Liver (tissue), 9 donors: Measurements from ENCODE around the gene PDK2. TPM values are rescaled to one million over a fixed set of nuclear protein-coding genes. Genes with fewer than 3 reads are reported as not detected.

Source experiments
- DNase-seq: peaks from one replicate; pipeline ENCODE4 v3.0.0-alpha.2; 2017; ENCODE audit warnings: low spot score
- H3K27ac ChIP-seq, 2 donors: one replicate each; pipeline ENCODE4 v1.7.0; 2013; ENCODE audit warnings: inconsistent platforms in 2 of 2, low read length in 2 of 2, control low read depth in 1 of 2, low read depth in 1 of 2, mild to moderate bottlenecking in 1 of 2
- H3K27me3 ChIP-seq, 4 donors: one replicate each; pipeline versions ENCODE4 v1.6.1 to v1.7.0; 2013; ENCODE audit warnings: low read length in 3 of 4, inconsistent platforms in 1 of 4, mild to moderate bottlenecking in 1 of 4, moderate library complexity in 1 of 4; ENCODE audit not compliant: control insufficient read depth in 4 of 4, insufficient read depth in 4 of 4
- H3K36me3 ChIP-seq, 4 donors: one replicate each; pipeline versions ENCODE4 v1.6.1 to v1.7.0; 2013; ENCODE audit warnings: low read length in 3 of 4, mild to moderate bottlenecking in 3 of 4, low read depth in 1 of 4, moderate library complexity in 1 of 4; ENCODE audit not compliant: control insufficient read depth in 4 of 4, insufficient read depth in 3 of 4
- H3K4me1 ChIP-seq, 4 donors: one replicate each; pipeline versions ENCODE4 v1.6.1 to v1.7.0; 2013; ENCODE audit warnings: low read length in 3 of 4, mild to moderate bottlenecking in 3 of 4, moderate library complexity in 1 of 4; ENCODE audit not compliant: control insufficient read depth in 4 of 4, insufficient read depth in 4 of 4
- H3K4me3 ChIP-seq, 3 donors: one replicate each; pipeline versions ENCODE4 v1.6.1 to v1.7.0; 2013; ENCODE audit warnings: low read length in 3 of 3, control low read depth in 1 of 3, low read depth in 1 of 3, mild to moderate bottlenecking in 1 of 3
- H3K9ac ChIP-seq, 2 donors: one replicate each; pipeline ENCODE4 v1.7.0; 2013; ENCODE audit warnings: low read length in 2 of 2, mild to moderate bottlenecking in 2 of 2, moderate library complexity in 2 of 2, control low read depth in 1 of 2, low read depth in 1 of 2
- H3K9me3 ChIP-seq, 4 donors: one replicate each; pipeline versions ENCODE4 v1.6.1 to v1.7.0; 2013; ENCODE audit warnings: low read length in 3 of 4; ENCODE audit not compliant: control insufficient read depth in 4 of 4
- ATF3 ChIP-seq: IDR thresholded peaks from 2 replicates; pipeline ENCODE4 v1.6.1; 2016; ENCODE audit warnings: antibody characterized with exemption
- CTCF ChIP-seq: fragments of 150-350 bp; IDR thresholded peaks from 2 replicates; pipeline ENCODE4 v1.5.1; 2017; ENCODE audit warnings: improper control_type of control experiment, low read depth, low read length; ENCODE audit not compliant: missing input control
- EGR1 ChIP-seq, 2 donors: IDR thresholded peaks; 2 replicates each; pipeline ENCODE4 v1.6.1; 2016 to 2018; ENCODE audit warnings: antibody characterized with exemption in 2 of 2, low read depth in 2 of 2
- FOXA1 ChIP-seq: IDR thresholded peaks from 2 replicates; pipeline ENCODE4 v1.6.1; 2016; ENCODE audit warnings: antibody characterized with exemption
- FOXA2 ChIP-seq: IDR thresholded peaks from 2 replicates; pipeline ENCODE4 v1.6.1; 2016; ENCODE audit warnings: antibody characterized with exemption
- GABPA ChIP-seq, 2 donors: IDR thresholded peaks in 1 of 2; conservative IDR thresholded peaks in 1 of 2; 2 replicates each; pipeline ENCODE4 v1.6.1; 2016; ENCODE audit warnings: antibody characterized with exemption in 2 of 2, mild to moderate bottlenecking in 1 of 2, moderate library complexity in 1 of 2
- HNF4A ChIP-seq, 2 donors: conservative IDR thresholded peaks; 2 replicates each; pipeline ENCODE4 v1.6.1; 2016; ENCODE audit warnings: antibody characterized with exemption in 2 of 2, mild to moderate bottlenecking in 2 of 2
- HNF4G ChIP-seq: IDR thresholded peaks from 2 replicates; pipeline ENCODE4 v1.6.1; 2016; ENCODE audit warnings: antibody characterized with exemption
- JUND ChIP-seq, 2 donors: IDR thresholded peaks; 2 replicates each; pipeline ENCODE4 v1.6.1; 2016; ENCODE audit warnings: antibody characterized with exemption in 2 of 2
- NR2F2 ChIP-seq: IDR thresholded peaks from 2 replicates; pipeline ENCODE4 v1.6.1; 2016; ENCODE audit warnings: antibody characterized with exemption
- RAD21 ChIP-seq, 2 donors: IDR thresholded peaks; 2 replicates each; pipeline ENCODE4 v1.6.1; 2016; ENCODE audit warnings: antibody characterized with exemption in 2 of 2, mild to moderate bottlenecking in 2 of 2
- RXRA ChIP-seq, 2 donors: IDR thresholded peaks; 2 replicates each; pipeline ENCODE4 v1.6.1; 2017 to 2018; ENCODE audit warnings: antibody characterized with exemption in 2 of 2, mild to moderate bottlenecking in 1 of 2
- SP1 ChIP-seq: IDR thresholded peaks from 2 replicates; pipeline ENCODE4 v1.6.1; 2018; ENCODE audit warnings: antibody characterized with exemption, mild to moderate bottlenecking
- TAF1 ChIP-seq: conservative IDR thresholded peaks from 2 replicates; pipeline ENCODE4 v1.6.1; 2016; ENCODE audit warnings: antibody characterized with exemption, mild to moderate bottlenecking
- YY1 ChIP-seq: IDR thresholded peaks from 2 replicates; pipeline ENCODE4 v1.6.1; 2016; ENCODE audit warnings: antibody characterized with exemption, mild to moderate bottlenecking
- WGBS: extraction: QIAGEN DNeasy Blood & Tissue Kit; methylation state at CpG from one replicate; pipeline ENCODE4 v1.1.7; 2013; 5-methylcytosine and 5-hydroxymethylcytosine counted together
- polyA plus RNA-seq, 2 donors: library from polyadenylated mRNA; stranded (reverse) in 1 of 2; unstranded in 1 of 2; fragments of 200-250 nt in 1 of 2; fragments of >200 nt in 1 of 2; fragmentation: Nextera tagmentation in 1 of 2; extraction: Ambion mirVana in 1 of 2; gene quantifications; one replicate each; pipeline versions ENCODE4 v1.2.1 to v1.2.3, GENCODE V29; 2013 to 2015
- total RNA-seq, 2 donors: library from RNA; depleted of rRNA; stranded (reverse); fragments of >200 nt; gene quantifications; one replicate each; pipeline ENCODE4 v1.2.3, GENCODE V29; 2014
- TF ChIP-seq, protein P1 (sequence below): IDR thresholded peaks from 2 replicates; pipeline ENCODE4 v1.6.1; 2016; ENCODE audit warnings: antibody characterized with exemption, mild to moderate bottlenecking
- TF ChIP-seq, protein P2 (sequence below): IDR thresholded peaks from 2 replicates; pipeline ENCODE4 v1.6.1; 2016; ENCODE audit warnings: antibody characterized with exemption
- TF ChIP-seq, protein P3 (sequence below): IDR thresholded peaks from 2 replicates; pipeline ENCODE4 v1.6.1; 2016; ENCODE audit warnings: antibody characterized with exemption
- donor health status: healthy.
- donor health status: healthy.
- donor health status: healthy.
- donor health status: healthy.
- donor health status: healthy.

The PDK2 gene
- total and polyA plus RNA-seq, 4 donors = 8.6 to 36.6 (median 28.5) TPM

GRCh38 chr17:50151937-50152547 lies 56.9 kb downstream of the PDK2 start:
- H3K4me3 ChIP-seq = peak overlapping the region in 2 of 3 donors; percentile 42 to 73
- WGBS = 28% methylated on average over 12 of the region's 12 CpGs
- no peaks in the 10 kb centered on the region for H3K9me3 ChIP-seq
- peak overlapping the region; percentile 79 to 82 for H3K27ac ChIP-seq
- H3K9ac ChIP-seq = peak overlapping the region; percentile 0 to 33
- no peaks in the 10 kb centered on the region for H3K36me3 ChIP-seq
- DNase-seq = peak; percentile 75
- peaks cover 7 to 40% (median 32%) of the 10 kb centered on the region in 4 donors for H3K4me1 ChIP-seq
- H3K27me3 ChIP-seq = no peaks in the 10 kb centered on the region
- TF ChIP-seq EGR1 (IDR thresholded peaks at IDR 0.05; ENCODE audit: low read depth in 2 of 2) (no peak), YY1 (no peak), SP1 (peak; percentile 61), HNF4G (no peak), GABPA (IDR thresholded peaks at IDR 0.05 in 1 of 2, conservative IDR thresholded peaks at IDR 0.05 in 1 of 2) (peak in 1 of 2 donors; percentile 34), NR2F2 (peak; percentile 70), JUND (IDR thresholded peaks at IDR 0.05) (no peak), RAD21 (IDR thresholded peaks at IDR 0.05) (peak in 1 of 2 donors; percentile 14), FOXA1 (no peak), ATF3 (no peak), FOXA2 (no peak), TAF1 (no peak), CTCF (peak; percentile 10), RXRA (IDR thresholded peaks at IDR 0.05) (peak; percentile 25), HNF4A (conservative IDR thresholded peaks at IDR 0.05) (peak; percentile 48 to 60)
- TF ChIP-seq, protein P1, sequence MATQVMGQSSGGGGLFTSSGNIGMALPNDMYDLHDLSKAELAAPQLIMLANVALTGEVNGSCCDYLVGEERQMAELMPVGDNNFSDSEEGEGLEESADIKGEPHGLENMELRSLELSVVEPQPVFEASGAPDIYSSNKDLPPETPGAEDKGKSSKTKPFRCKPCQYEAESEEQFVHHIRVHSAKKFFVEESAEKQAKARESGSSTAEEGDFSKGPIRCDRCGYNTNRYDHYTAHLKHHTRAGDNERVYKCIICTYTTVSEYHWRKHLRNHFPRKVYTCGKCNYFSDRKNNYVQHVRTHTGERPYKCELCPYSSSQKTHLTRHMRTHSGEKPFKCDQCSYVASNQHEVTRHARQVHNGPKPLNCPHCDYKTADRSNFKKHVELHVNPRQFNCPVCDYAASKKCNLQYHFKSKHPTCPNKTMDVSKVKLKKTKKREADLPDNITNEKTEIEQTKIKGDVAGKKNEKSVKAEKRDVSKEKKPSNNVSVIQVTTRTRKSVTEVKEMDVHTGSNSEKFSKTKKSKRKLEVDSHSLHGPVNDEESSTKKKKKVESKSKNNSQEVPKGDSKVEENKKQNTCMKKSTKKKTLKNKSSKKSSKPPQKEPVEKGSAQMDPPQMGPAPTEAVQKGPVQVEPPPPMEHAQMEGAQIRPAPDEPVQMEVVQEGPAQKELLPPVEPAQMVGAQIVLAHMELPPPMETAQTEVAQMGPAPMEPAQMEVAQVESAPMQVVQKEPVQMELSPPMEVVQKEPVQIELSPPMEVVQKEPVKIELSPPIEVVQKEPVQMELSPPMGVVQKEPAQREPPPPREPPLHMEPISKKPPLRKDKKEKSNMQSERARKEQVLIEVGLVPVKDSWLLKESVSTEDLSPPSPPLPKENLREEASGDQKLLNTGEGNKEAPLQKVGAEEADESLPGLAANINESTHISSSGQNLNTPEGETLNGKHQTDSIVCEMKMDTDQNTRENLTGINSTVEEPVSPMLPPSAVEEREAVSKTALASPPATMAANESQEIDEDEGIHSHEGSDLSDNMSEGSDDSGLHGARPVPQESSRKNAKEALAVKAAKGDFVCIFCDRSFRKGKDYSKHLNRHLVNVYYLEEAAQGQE = no peak
- TF ChIP-seq, protein P2, sequence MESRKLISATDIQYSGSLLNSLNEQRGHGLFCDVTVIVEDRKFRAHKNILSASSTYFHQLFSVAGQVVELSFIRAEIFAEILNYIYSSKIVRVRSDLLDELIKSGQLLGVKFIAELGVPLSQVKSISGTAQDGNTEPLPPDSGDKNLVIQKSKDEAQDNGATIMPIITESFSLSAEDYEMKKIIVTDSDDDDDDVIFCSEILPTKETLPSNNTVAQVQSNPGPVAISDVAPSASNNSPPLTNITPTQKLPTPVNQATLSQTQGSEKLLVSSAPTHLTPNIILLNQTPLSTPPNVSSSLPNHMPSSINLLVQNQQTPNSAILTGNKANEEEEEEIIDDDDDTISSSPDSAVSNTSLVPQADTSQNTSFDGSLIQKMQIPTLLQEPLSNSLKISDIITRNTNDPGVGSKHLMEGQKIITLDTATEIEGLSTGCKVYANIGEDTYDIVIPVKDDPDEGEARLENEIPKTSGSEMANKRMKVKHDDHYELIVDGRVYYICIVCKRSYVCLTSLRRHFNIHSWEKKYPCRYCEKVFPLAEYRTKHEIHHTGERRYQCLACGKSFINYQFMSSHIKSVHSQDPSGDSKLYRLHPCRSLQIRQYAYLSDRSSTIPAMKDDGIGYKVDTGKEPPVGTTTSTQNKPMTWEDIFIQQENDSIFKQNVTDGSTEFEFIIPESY = no peak
- TF ChIP-seq, protein P3, sequence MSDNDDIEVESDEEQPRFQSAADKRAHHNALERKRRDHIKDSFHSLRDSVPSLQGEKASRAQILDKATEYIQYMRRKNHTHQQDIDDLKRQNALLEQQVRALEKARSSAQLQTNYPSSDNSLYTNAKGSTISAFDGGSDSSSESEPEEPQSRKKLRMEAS = peak; percentile 36
